Fibroblast of villous mesenchyme (primary cell): ENCODE measurements around the gene BCAT1. TPM values are rescaled to one million over a fixed set of nuclear protein-coding genes. Genes with fewer than 3 reads are reported as not detected.

ENCODE experiments used
- DNase-seq: peaks from one replicate; pipeline ENCODE4 v3.0.0-alpha.2; 2010; ENCODE audit warnings: low read depth
- H3K4me3 ChIP-seq: 2 replicates; pipeline ENCODE4 v1.5.1; 2011; ENCODE audit warnings: low read depth, mild to moderate bottlenecking, low read length
- CTCF ChIP-seq: IDR thresholded peaks from 2 replicates; pipeline ENCODE4 v1.5.1; 2012; ENCODE audit warnings: low read depth, mild to moderate bottlenecking, low read length; ENCODE audit not compliant: insufficient read depth
- total RNA-seq: library from RNA; depleted of rRNA; stranded (reverse); fragments of >200 nt; gene quantifications from 2 replicates; pipeline ENCODE4 v1.2.3, GENCODE V29; 2012

Gene BCAT1
- total RNA-seq, 1 donor: 199 TPM

- TF ChIP-seq CTCF: no peak
- H3K4me3 ChIP-seq: no peak overlapping the region
- DNase-seq: peak; percentile 18
Observed at GRCh38 chr12:24776861-24777260, 172.0 kb downstream of the BCAT1 start.

GRCh38 chr12:24775073-24775472, 173.8 kb downstream of the BCAT1 start:
- DNase-seq: no peak
- no peak for TF ChIP-seq CTCF
- no peak overlapping the region for H3K4me3 ChIP-seq

- no peak for TF ChIP-seq CTCF
Observed at GRCh38 chr12:24773996-24774395, 174.9 kb downstream of the BCAT1 start.

GRCh38 chr12:24772813-24773212, 176.1 kb downstream of the BCAT1 start:
- no peak for DNase-seq
- H3K4me3 ChIP-seq: no peak overlapping the region
- no peak for TF ChIP-seq CTCF

More at GRCh38 chr12:24773996-24774395, 174.9 kb downstream of the BCAT1 start:
- peak; percentile 60 for DNase-seq
- no peak overlapping the region for H3K4me3 ChIP-seq

GRCh38 chr12:24770821-24771220, 178.1 kb downstream of the BCAT1 start:
- TF ChIP-seq CTCF: no peak
- H3K4me3 ChIP-seq: no peak overlapping the region
- peak; percentile 88 for DNase-seq

GRCh38 chr12:24770334-24770733, 178.6 kb downstream of the BCAT1 start:
- no peak for TF ChIP-seq CTCF
- DNase-seq: peak; percentile 75

GRCh38 chr12:24769682-24770081, 179.2 kb downstream of the BCAT1 start:
- no peak for TF ChIP-seq CTCF
- H3K4me3 ChIP-seq: no peak overlapping the region
- no peak for DNase-seq

More at GRCh38 chr12:24770334-24770733, 178.6 kb downstream of the BCAT1 start:
- no peak overlapping the region for H3K4me3 ChIP-seq
